ENCODE data around the gene MS4A1. TPM values are rescaled to one million over a fixed set of nuclear protein-coding genes. Genes with fewer than 3 reads are reported as not detected.

MS4A1 gene
- polyA plus RNA-seq, 1 of the 3 experiments (the other 2 are of a cell fraction): not detected

DNA sequence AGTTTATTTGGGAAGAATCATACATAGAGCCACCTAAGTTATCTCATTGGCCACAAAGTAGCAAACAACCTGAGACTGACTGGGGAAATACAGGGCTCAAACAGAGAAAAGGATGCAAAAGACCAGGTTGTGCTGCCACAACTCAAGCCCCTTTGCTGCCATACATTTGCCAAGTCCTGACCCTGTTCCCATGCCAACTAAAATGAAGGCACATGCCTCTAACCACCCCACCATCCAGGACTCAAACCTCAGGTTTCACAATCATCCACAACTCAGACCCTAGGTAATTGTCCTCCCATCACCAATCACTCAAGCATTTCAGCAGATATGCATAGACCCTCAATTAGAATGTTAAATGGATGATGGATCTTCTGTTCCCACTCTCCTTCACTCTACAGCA is 1.4 kb upstream of the MS4A1 start:
- ChIA-PET CTCF (no interaction called here), POLR2A (no interaction called here)
- H4K20me1 ChIP-seq (ENCODE audit: insufficient read depth): no peaks in the 10 kb centered on the region
- H2AFZ ChIP-seq (ENCODE audit: low read depth): no peak overlapping the region
- no peaks in the 10 kb centered on the region for H3K9me3 ChIP-seq
- H3F3A ChIP-seq (replicated peaks; ENCODE audit: insufficient read depth): no peaks in the 10 kb centered on the region
- TF ChIP-seq RAD21 (IDR thresholded peaks at IDR 0.05; ENCODE audit: low read length) (no peak), POLR2AphosphoS5 (IDR thresholded peaks at IDR 0.05; ENCODE audit: low read depth, low read length) (no peak), ELF1 (IDR thresholded peaks at IDR 0.05) (no peak), RXRA (IDR thresholded peaks at IDR 0.05; ENCODE audit: borderline replicate concordance, low read depth) (no peak), FOXJ3 (CRISPR knock-in tag; IDR thresholded peaks at IDR 0.05) (no peak)
- TF ChIP-seq, protein P1, sequence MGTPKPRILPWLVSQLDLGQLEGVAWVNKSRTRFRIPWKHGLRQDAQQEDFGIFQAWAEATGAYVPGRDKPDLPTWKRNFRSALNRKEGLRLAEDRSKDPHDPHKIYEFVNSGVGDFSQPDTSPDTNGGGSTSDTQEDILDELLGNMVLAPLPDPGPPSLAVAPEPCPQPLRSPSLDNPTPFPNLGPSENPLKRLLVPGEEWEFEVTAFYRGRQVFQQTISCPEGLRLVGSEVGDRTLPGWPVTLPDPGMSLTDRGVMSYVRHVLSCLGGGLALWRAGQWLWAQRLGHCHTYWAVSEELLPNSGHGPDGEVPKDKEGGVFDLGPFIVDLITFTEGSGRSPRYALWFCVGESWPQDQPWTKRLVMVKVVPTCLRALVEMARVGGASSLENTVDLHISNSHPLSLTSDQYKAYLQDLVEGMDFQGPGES (IDR thresholded peaks at IDR 0.05; ENCODE audit: low read depth, low read length): no peak
- TF ChIP-seq, protein P2, sequence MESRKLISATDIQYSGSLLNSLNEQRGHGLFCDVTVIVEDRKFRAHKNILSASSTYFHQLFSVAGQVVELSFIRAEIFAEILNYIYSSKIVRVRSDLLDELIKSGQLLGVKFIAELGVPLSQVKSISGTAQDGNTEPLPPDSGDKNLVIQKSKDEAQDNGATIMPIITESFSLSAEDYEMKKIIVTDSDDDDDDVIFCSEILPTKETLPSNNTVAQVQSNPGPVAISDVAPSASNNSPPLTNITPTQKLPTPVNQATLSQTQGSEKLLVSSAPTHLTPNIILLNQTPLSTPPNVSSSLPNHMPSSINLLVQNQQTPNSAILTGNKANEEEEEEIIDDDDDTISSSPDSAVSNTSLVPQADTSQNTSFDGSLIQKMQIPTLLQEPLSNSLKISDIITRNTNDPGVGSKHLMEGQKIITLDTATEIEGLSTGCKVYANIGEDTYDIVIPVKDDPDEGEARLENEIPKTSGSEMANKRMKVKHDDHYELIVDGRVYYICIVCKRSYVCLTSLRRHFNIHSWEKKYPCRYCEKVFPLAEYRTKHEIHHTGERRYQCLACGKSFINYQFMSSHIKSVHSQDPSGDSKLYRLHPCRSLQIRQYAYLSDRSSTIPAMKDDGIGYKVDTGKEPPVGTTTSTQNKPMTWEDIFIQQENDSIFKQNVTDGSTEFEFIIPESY (IDR thresholded peaks at IDR 0.05; ENCODE audit: borderline replicate concordance, low read depth): no peak
- no peak for DNase-seq
- H3K4me1 ChIP-seq (ENCODE audit: control insufficient read depth in 1 of 2, insufficient read depth in 2 of 2, low read depth in 1 of 2, low read length in 1 of 2): no peaks in the 10 kb centered on the region
- H3K27ac ChIP-seq (ENCODE audit: low read depth in 2 of 2, low read length in 1 of 2): no peak overlapping the region
- no peaks in the 10 kb centered on the region for H3K9me2 ChIP-seq
- no peak overlapping the region for H3K4me3 ChIP-seq (ENCODE audit: low read depth in 2 of 2, low read length in 1 of 2)
- H3K9ac ChIP-seq: no peak overlapping the region
- no peaks in the 10 kb centered on the region; the same call in 1 of the 2 replicates for H3K27me3 ChIP-seq (ENCODE audit: insufficient read depth)
- no peak overlapping the region for H3K4me2 ChIP-seq
- no peaks in the 10 kb centered on the region for H3K79me2 ChIP-seq (ENCODE audit: insufficient read depth)
- H3K36me3 ChIP-seq (replicated peaks in 1 of 2; ENCODE audit: control insufficient read depth in 1 of 2, insufficient read depth in 2 of 2, low read length in 1 of 2): no peaks in the 10 kb centered on the region

DNA sequence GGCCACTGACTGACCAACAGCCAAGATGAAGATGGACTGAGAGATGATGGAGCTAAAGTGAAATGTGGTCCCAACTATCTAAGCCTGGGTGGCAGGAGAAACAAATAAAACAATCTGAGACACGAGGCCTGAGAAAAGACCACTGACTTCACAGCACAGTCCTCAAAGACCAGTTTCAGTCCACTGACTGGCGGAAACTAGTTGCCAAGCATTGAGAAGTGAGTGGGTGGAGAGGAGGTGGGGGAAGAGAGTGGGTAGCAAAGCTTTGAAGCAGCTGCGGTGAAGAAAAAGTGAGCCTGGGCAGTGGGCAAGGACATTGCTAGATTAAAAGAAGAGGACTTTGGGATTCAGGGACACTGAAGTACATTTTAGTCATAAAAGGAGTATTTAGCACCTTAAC is 1.9 kb downstream of the MS4A1 start:
- Histone ChIP-seq H3K79me2 (ENCODE audit: insufficient read depth) (no peaks in the 10 kb centered on the region), H3K9me3 (no peaks in the 10 kb centered on the region), H3K4me2 (no peak overlapping the region), H4K20me1 (ENCODE audit: insufficient read depth) (no peaks in the 10 kb centered on the region), H3K27ac (ENCODE audit: low read depth in 2 of 2, low read length in 1 of 2) (no peak overlapping the region), H3K27me3 (ENCODE audit: insufficient read depth) (no peaks in the 10 kb centered on the region; the same call in 1 of the 2 replicates), H2AFZ (ENCODE audit: low read depth) (no peak overlapping the region), H3K4me3 (ENCODE audit: low read depth in 2 of 2, low read length in 1 of 2) (no peak overlapping the region), H3K9me2 (no peaks in the 10 kb centered on the region), H3F3A (replicated peaks; ENCODE audit: insufficient read depth) (no peaks in the 10 kb centered on the region), H3K36me3 (replicated peaks in 1 of 2; ENCODE audit: control insufficient read depth in 1 of 2, insufficient read depth in 2 of 2, low read length in 1 of 2) (no peaks in the 10 kb centered on the region), H3K4me1 (ENCODE audit: control insufficient read depth in 1 of 2, insufficient read depth in 2 of 2, low read depth in 1 of 2, low read length in 1 of 2) (no peaks in the 10 kb centered on the region), H3K9ac (no peak overlapping the region)
- TF ChIP-seq POLR2AphosphoS5 (IDR thresholded peaks at IDR 0.05; ENCODE audit: low read depth, low read length): no peak
- TF ChIP-seq JUND (IDR thresholded peaks at IDR 0.05): no peak
- no peak for TF ChIP-seq SMC3 (IDR thresholded peaks at IDR 0.05; ENCODE audit: low read depth, low read length)
- no peak for TF ChIP-seq TCF12 (IDR thresholded peaks at IDR 0.05)
- no peak for TF ChIP-seq FOXJ3 (CRISPR knock-in tag; IDR thresholded peaks at IDR 0.05)
- no peak for TF ChIP-seq RAD21 (IDR thresholded peaks at IDR 0.05; ENCODE audit: low read length)
- TF ChIP-seq, protein P3, sequence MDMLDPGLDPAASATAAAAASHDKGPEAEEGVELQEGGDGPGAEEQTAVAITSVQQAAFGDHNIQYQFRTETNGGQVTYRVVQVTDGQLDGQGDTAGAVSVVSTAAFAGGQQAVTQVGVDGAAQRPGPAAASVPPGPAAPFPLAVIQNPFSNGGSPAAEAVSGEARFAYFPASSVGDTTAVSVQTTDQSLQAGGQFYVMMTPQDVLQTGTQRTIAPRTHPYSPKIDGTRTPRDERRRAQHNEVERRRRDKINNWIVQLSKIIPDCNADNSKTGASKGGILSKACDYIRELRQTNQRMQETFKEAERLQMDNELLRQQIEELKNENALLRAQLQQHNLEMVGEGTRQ (IDR thresholded peaks at IDR 0.05; ENCODE audit: borderline replicate concordance, low read depth, low read length): no peak
- no peak for TF ChIP-seq GABPA (IDR thresholded peaks at IDR 0.05; ENCODE audit: low read depth)
- TF ChIP-seq YY1 (IDR thresholded peaks at IDR 0.05; ENCODE audit: low read depth): no peak
- TF ChIP-seq TEAD4 (IDR thresholded peaks at IDR 0.05; ENCODE audit: borderline replicate concordance, insufficient read depth): no peak
- TF ChIP-seq FOSL2 (IDR thresholded peaks at IDR 0.05; ENCODE audit: borderline replicate concordance, low read depth): no peak
- TF ChIP-seq MEF2A (IDR thresholded peaks at IDR 0.05; ENCODE audit: borderline replicate concordance, low read depth): no peak
- no peak for TF ChIP-seq RFX5 (IDR thresholded peaks at IDR 0.05; ENCODE audit: low read length)
- TF ChIP-seq, protein P4, sequence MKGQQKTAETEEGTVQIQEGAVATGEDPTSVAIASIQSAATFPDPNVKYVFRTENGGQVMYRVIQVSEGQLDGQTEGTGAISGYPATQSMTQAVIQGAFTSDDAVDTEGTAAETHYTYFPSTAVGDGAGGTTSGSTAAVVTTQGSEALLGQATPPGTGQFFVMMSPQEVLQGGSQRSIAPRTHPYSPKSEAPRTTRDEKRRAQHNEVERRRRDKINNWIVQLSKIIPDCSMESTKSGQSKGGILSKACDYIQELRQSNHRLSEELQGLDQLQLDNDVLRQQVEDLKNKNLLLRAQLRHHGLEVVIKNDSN (IDR thresholded peaks at IDR 0.05; ENCODE audit: borderline replicate concordance, low read depth): no peak
- no peak for TF ChIP-seq EZH2phosphoT487 (IDR thresholded peaks at IDR 0.05; ENCODE audit: borderline replicate concordance, low read depth)
- DNase-seq: no peak
- ChIA-PET POLR2A (no interaction called here), CTCF (no interaction called here)
- WGBS (ENCODE audit: low lambda C conversion rate): 0% methylated on average over 3 of the region's 3 CpGs
